Putamen (tissue), 1 donor: Measurements from ENCODE around the gene MYL6.
"Not testable (repeated sequence)": the region's sequence is repeated elsewhere in the genome, so short reads cannot be mapped to it uniquely, and the experiment has no call there.

Experiments
- DNase-seq: peaks from one replicate; pipeline ENCODE4 v3.0.0-alpha.2; 2016; ENCODE audit warnings: low spot score

Gene MYL6

GRCh38 chr12:56156464-56157200 lies 1.5 kb upstream of the MYL6 start:
- not testable (repeated sequence) for DNase-seq

- peak; percentile 26 for DNase-seq
Measured at GRCh38 chr12:56157201-56158028, 744 bp upstream of the MYL6 start.

- DNase-seq, result no peak
Measured at GRCh38 chr12:56158926-56159461, 835 bp downstream of the MYL6 start.

- no peak for DNase-seq
Measured at GRCh38 chr12:56159482-56160192, 1.5 kb downstream of the MYL6 start.

GRCh38 chr12:56160193-56160763 lies 2.1 kb downstream of the MYL6 start:
- no peak for DNase-seq

- no peak for DNase-seq
Measured at GRCh38 chr12:56160894-56161689, 2.9 kb downstream of the MYL6 start.

GRCh38 chr12:56161690-56162351 lies 3.7 kb downstream of the MYL6 start:
- no peak for DNase-seq

GRCh38 chr12:56162468-56163290 lies 4.5 kb downstream of the MYL6 start:
- DNase-seq, result no peak

GRCh38 chr12:56163533-56164344 lies 5.6 kb downstream of the MYL6 start:
- no peak for DNase-seq

GRCh38 chr12:56164345-56164729 lies 6.2 kb downstream of the MYL6 start:
- DNase-seq, result no peak

- no peak for DNase-seq
Measured at GRCh38 chr12:56165369-56165768, 7.2 kb downstream of the MYL6 start.

GRCh38 chr12:56169229-56169759 lies 11.1 kb downstream of the MYL6 start:
- no peak for DNase-seq

- DNase-seq, result no peak
Measured at GRCh38 chr12:56172839-56173238, 14.7 kb downstream of the MYL6 start.

- no peak for DNase-seq
Measured at GRCh38 chr12:56178347-56178746, 20.2 kb downstream of the MYL6 start.

- no peak for DNase-seq
Measured at GRCh38 chr12:56186957-56187356, 28.8 kb downstream of the MYL6 start.

- DNase-seq, result peak; percentile 3
Measured at GRCh38 chr12:56188131-56188777, 30.1 kb downstream of the MYL6 start.

- DNase-seq, result peak; percentile 13
Measured at GRCh38 chr12:56188778-56189098, 30.6 kb downstream of the MYL6 start.
